HCT116 (cell line): ENCODE data around the gene MYH8. TPM values are rescaled to one million over a fixed set of nuclear protein-coding genes. Genes with fewer than 3 reads are reported as not detected.

ENCODE experiments used
- ATAC-seq: fragments of 200-7000 bp; cut with Tn5 transposase; 2 replicates; pipeline ENCODE4 v1.9.1; 2020; ENCODE audit warnings: mild to moderate bottlenecking, moderate library complexity
- BruUV-seq: library from RNA; stranded (reverse); fragments of 400-500 nt; replicated peaks from 2 replicates; lab custom pipeline; 2021; lab: Mats Ljungman, UMichigan
- CTCF ChIA-PET: fragments of 300-600 bp; sonication (Branson Sonifier 250); formaldehyde crosslinking; loops from one replicate; lab custom pipeline; 2021; ENCODE audit warnings: antibody characterized with exemption; lab: Charles Lee
- POLR2A ChIA-PET: fragments of 300-600, 350-600 bp; sonication (Branson Sonifier 250); formaldehyde crosslinking; loops from one replicate; lab custom pipeline; 2021; ENCODE audit warnings: antibody characterized with exemption; lab: Charles Lee
- RAD21 ChIA-PET, 2 experiments: fragments of 300-600 bp; sonication (Branson Sonifier 250); formaldehyde crosslinking; loops; one replicate each; lab custom pipeline; 2023; ENCODE audit warnings: low total read pairs in 2 of 2; ENCODE audit not compliant: uncharacterized antibody in 2 of 2, unreplicated experiment in 2 of 2, low non-redundant PET in 1 of 2; lab: Charles Lee
- DNase-seq: peaks from one replicate; pipeline ENCODE4 v3.0.0-alpha.2; 2010; ENCODE audit warnings: low read depth, low spot score
- H2AFZ ChIP-seq: fragments of 200-600 bp; shearing (Covaris generic), sonication (generic); 2 replicates; pipeline ENCODE4 v1.6.1; 2017; ENCODE audit warnings: low read depth, mixed run types, mixed read lengths, antibody characterized with exemption, low read length; ENCODE audit not compliant: poor library complexity, severe bottlenecking
- H3K27ac ChIP-seq: 2 replicates; pipeline ENCODE4 v1.5.1; 2012; ENCODE audit warnings: low read depth, low read length
- H3K27me3 ChIP-seq: fragments of 200-600 bp; sonication (generic); 2 replicates; pipeline ENCODE4 v1.6.1; 2016; ENCODE audit warnings: mixed run types, low read length, mixed read lengths; ENCODE audit not compliant: insufficient read depth
- H3K36me3 ChIP-seq, 2 experiments: fragments of 200-500 bp in 1 of 2; fragments of 200-600 bp in 1 of 2; sonication (Bioruptor generic) in 1 of 2; sonication (generic) in 1 of 2; 2 replicates each; pipeline versions ENCODE4 v1.5.1 to v1.6.1; 2014 to 2016; ENCODE audit warnings: low read length in 2 of 2, inconsistent platforms in 1 of 2, mixed read lengths in 1 of 2, mixed run types in 1 of 2; ENCODE audit not compliant: insufficient read depth in 2 of 2, control insufficient read depth in 1 of 2
- H3K4me1 ChIP-seq, 2 experiments: fragments of 200-600 bp in 1 of 2; sonication (generic) in 1 of 2; 2 replicates each; pipeline versions ENCODE4 v1.5.1 to v1.6.1; 2012 to 2017; ENCODE audit warnings: low read length in 2 of 2, inconsistent platforms in 1 of 2, mild to moderate bottlenecking in 1 of 2, mixed read lengths in 1 of 2, mixed run types in 1 of 2, moderate library complexity in 1 of 2; ENCODE audit not compliant: insufficient read depth in 2 of 2, control insufficient read depth in 1 of 2
- H3K4me2 ChIP-seq: fragments of 200-600 bp; sonication (generic); 2 replicates; pipeline ENCODE4 v1.6.1; 2017; ENCODE audit warnings: mixed run types, low read length, mixed read lengths
- H3K4me3 ChIP-seq, 2 experiments: fragments of 200-600 bp in 1 of 2; sonication (generic) in 1 of 2; replicated peaks in 1 of 2; 2 replicates each; pipeline ENCODE4 v1.5.1; 2011 to 2016; ENCODE audit warnings: low read length in 2 of 2, control low read depth in 1 of 2, low read depth in 1 of 2, mild to moderate bottlenecking in 1 of 2, mixed read lengths in 1 of 2, mixed run types in 1 of 2
- H3K79me2 ChIP-seq: fragments of 200-600 bp; sonication (generic); 2 replicates; pipeline ENCODE4 v1.6.1; 2017; ENCODE audit warnings: mild to moderate bottlenecking, mixed run types, low read length, moderate library complexity, mixed read lengths; ENCODE audit not compliant: insufficient read depth
- H3K9ac ChIP-seq: fragments of 200-600 bp; sonication (generic); 2 replicates; pipeline ENCODE4 v1.6.1; 2016; ENCODE audit warnings: low read length, mixed read lengths
- H3K9me2 ChIP-seq: fragments of 200-600 bp; sonication (generic), shearing (Covaris generic); 2 replicates; pipeline ENCODE4 v1.6.1; 2017; ENCODE audit warnings: mixed run types, mild to moderate bottlenecking, moderate library complexity; ENCODE audit not compliant: insufficient read depth
- H3K9me3 ChIP-seq, 2 experiments: fragments of 200-500 bp in 1 of 2; fragments of 200-600 bp in 1 of 2; sonication (Bioruptor generic) in 1 of 2; sonication (generic) in 1 of 2; 2 replicates each; pipeline ENCODE4 v1.6.1; 2014 to 2017; ENCODE audit warnings: low read length in 2 of 2, mixed read lengths in 2 of 2, inconsistent platforms in 1 of 2, low read depth in 1 of 2, mild to moderate bottlenecking in 1 of 2, mixed run types in 1 of 2, moderate library complexity in 1 of 2; ENCODE audit not compliant: control insufficient read depth in 1 of 2, insufficient read depth in 1 of 2
- H4K20me1 ChIP-seq: fragments of 200-600 bp; sonication (generic), shearing (Covaris generic); 2 replicates; pipeline ENCODE4 v1.6.1; 2017; ENCODE audit warnings: mixed run types, mild to moderate bottlenecking, moderate library complexity; ENCODE audit not compliant: insufficient read depth
- ATF3 ChIP-seq: IDR thresholded peaks from 2 replicates; pipeline ENCODE4 v1.6.1; 2012
- CEBPB ChIP-seq: IDR thresholded peaks from 2 replicates; pipeline ENCODE4 v1.6.1; 2012; ENCODE audit warnings: low read depth
- EZH2 ChIP-seq: fragments of 200-600 bp; sonication (generic); IDR thresholded peaks from 2 replicates; pipeline ENCODE4 v1.6.1; 2017; ENCODE audit warnings: antibody characterized with exemption, mixed run types
- EZH2phosphoT487 ChIP-seq: fragments of 200-600 bp; IDR thresholded peaks from 2 replicates; pipeline ENCODE4 v1.6.1; 2018; ENCODE audit warnings: antibody characterized with exemption, borderline replicate concordance
- FOSL1 ChIP-seq: IDR thresholded peaks from 2 replicates; pipeline ENCODE4 v1.6.1; 2012; ENCODE audit warnings: low read depth
- JUND ChIP-seq: IDR thresholded peaks from 2 replicates; pipeline ENCODE4 v1.6.1; 2012
- MAX ChIP-seq: IDR thresholded peaks from 2 replicates; pipeline ENCODE4 v1.6.1; 2012
- POLR2A ChIP-seq: IDR thresholded peaks from 2 replicates; pipeline ENCODE4 v1.7.0; 2011; ENCODE audit warnings: borderline replicate concordance; ENCODE audit not compliant: insufficient read depth, insufficient read length; ENCODE audit errors: extremely low read depth
- POLR2AphosphoS5 ChIP-seq: IDR thresholded peaks from 2 replicates; pipeline ENCODE4 v1.6.1; 2011; ENCODE audit warnings: mild to moderate bottlenecking, low read depth, low read length, moderate library complexity
- RAD21 ChIP-seq: IDR thresholded peaks from 2 replicates; pipeline ENCODE4 v1.6.1; 2012; ENCODE audit warnings: low read depth, mild to moderate bottlenecking
- SRF ChIP-seq: IDR thresholded peaks from 2 replicates; pipeline ENCODE4 v1.6.1; 2012; ENCODE audit warnings: low read depth
- intact Hi-C: fragments of 100-400 bp; cut with micrococcal nuclease; formaldehyde crosslinking; loops from 2 replicates; pipeline ENCODE4 v1.10.0; 2022
- total RNA-seq: library from RNA; stranded (reverse); gene quantifications from one replicate; pipeline ENCODE4 v1.2.1, GENCODE V29; 2021; ENCODE audit not compliant: unreplicated experiment
- TF ChIP-seq, protein P1 (sequence below): IDR thresholded peaks from 2 replicates; pipeline ENCODE4 v1.6.1; 2011; ENCODE audit warnings: mild to moderate bottlenecking, low read length, moderate library complexity; ENCODE audit not compliant: insufficient replicate concordance; ENCODE audit errors: extremely low read depth
- TF ChIP-seq, protein P2 (sequence below): IDR thresholded peaks from 2 replicates; pipeline ENCODE4 v1.6.1; 2012; ENCODE audit warnings: low read depth

Gene MYH8
- total RNA-seq, 1 experiment from 2014 or later: not detected

- Histone ChIP-seq H3K4me1 (no peaks in the 10 kb centered on the region), H3K9me3 (no peaks in the 10 kb centered on the region), H3K27ac (no peak overlapping the region), H3K4me2 (no peak overlapping the region), H3K9me2 (no peaks in the 10 kb centered on the region), H2AFZ (no peak overlapping the region), H4K20me1 (no peaks in the 10 kb centered on the region), H3K9ac (no peak overlapping the region), H3K36me3 (no peaks in the 10 kb centered on the region), H3K79me2 (no peaks in the 10 kb centered on the region), H3K4me3 (no peak overlapping the region), H3K27me3 (no peaks in the 10 kb centered on the region)
- intact Hi-C loops: no loop called here
- ATAC-seq (no peak), DNase-seq (no peak)
- no peak for TF ChIP-seq EZH2
- TF ChIP-seq POLR2AphosphoS5: no peak
- TF ChIP-seq, protein P1, sequence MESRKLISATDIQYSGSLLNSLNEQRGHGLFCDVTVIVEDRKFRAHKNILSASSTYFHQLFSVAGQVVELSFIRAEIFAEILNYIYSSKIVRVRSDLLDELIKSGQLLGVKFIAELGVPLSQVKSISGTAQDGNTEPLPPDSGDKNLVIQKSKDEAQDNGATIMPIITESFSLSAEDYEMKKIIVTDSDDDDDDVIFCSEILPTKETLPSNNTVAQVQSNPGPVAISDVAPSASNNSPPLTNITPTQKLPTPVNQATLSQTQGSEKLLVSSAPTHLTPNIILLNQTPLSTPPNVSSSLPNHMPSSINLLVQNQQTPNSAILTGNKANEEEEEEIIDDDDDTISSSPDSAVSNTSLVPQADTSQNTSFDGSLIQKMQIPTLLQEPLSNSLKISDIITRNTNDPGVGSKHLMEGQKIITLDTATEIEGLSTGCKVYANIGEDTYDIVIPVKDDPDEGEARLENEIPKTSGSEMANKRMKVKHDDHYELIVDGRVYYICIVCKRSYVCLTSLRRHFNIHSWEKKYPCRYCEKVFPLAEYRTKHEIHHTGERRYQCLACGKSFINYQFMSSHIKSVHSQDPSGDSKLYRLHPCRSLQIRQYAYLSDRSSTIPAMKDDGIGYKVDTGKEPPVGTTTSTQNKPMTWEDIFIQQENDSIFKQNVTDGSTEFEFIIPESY: no peak
- no peak for TF ChIP-seq SRF
- no peak for TF ChIP-seq CEBPB
- no peak for TF ChIP-seq POLR2A
- TF ChIP-seq JUND: no peak
- TF ChIP-seq FOSL1: no peak
- TF ChIP-seq, protein P2, sequence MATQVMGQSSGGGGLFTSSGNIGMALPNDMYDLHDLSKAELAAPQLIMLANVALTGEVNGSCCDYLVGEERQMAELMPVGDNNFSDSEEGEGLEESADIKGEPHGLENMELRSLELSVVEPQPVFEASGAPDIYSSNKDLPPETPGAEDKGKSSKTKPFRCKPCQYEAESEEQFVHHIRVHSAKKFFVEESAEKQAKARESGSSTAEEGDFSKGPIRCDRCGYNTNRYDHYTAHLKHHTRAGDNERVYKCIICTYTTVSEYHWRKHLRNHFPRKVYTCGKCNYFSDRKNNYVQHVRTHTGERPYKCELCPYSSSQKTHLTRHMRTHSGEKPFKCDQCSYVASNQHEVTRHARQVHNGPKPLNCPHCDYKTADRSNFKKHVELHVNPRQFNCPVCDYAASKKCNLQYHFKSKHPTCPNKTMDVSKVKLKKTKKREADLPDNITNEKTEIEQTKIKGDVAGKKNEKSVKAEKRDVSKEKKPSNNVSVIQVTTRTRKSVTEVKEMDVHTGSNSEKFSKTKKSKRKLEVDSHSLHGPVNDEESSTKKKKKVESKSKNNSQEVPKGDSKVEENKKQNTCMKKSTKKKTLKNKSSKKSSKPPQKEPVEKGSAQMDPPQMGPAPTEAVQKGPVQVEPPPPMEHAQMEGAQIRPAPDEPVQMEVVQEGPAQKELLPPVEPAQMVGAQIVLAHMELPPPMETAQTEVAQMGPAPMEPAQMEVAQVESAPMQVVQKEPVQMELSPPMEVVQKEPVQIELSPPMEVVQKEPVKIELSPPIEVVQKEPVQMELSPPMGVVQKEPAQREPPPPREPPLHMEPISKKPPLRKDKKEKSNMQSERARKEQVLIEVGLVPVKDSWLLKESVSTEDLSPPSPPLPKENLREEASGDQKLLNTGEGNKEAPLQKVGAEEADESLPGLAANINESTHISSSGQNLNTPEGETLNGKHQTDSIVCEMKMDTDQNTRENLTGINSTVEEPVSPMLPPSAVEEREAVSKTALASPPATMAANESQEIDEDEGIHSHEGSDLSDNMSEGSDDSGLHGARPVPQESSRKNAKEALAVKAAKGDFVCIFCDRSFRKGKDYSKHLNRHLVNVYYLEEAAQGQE: no peak
- no peak for TF ChIP-seq RAD21
- TF ChIP-seq EZH2phosphoT487: no peak
- TF ChIP-seq MAX: no peak
- no peak for TF ChIP-seq ATF3
- RAD21 ChIA-PET: no interaction called here
- POLR2A ChIA-PET: no interaction called here
- CTCF ChIA-PET: no interaction called here
- no TSS peak for BruUV-seq
Observed at GRCh38 chr17:10417431-10417830, 4.3 kb downstream of the MYH8 start.
